GM10847 (cell line): Measurements from ENCODE around the gene CCNY.

Experiments
- POLR2A ChIP-seq: IDR thresholded peaks from 2 replicates; pipeline ENCODE4 v1.6.1; 2011; ENCODE audit not compliant: insufficient read length; ENCODE audit errors: extremely low read depth

CCNY gene

GRCh38 chr10:35487336-35488034 lies 151.2 kb downstream of the CCNY start:
- no peak for TF ChIP-seq POLR2A

- no peak for TF ChIP-seq POLR2A
These were observed 151.9 kb downstream of the CCNY start for GRCh38 chr10:35488228-35488627.

GRCh38 chr10:35492386-35493195 lies 156.3 kb downstream of the CCNY start:
- no peak for TF ChIP-seq POLR2A

- TF ChIP-seq POLR2A, result no peak
These were observed 157.1 kb downstream of the CCNY start for GRCh38 chr10:35493196-35494118.

- no peak for TF ChIP-seq POLR2A
These were observed 159.3 kb downstream of the CCNY start for GRCh38 chr10:35495521-35496119.

- TF ChIP-seq POLR2A, result no peak
These were observed 161.6 kb downstream of the CCNY start for GRCh38 chr10:35497909-35498308.

GRCh38 chr10:35498693-35499092 lies 162.4 kb downstream of the CCNY start:
- no peak for TF ChIP-seq POLR2A

- TF ChIP-seq POLR2A, result no peak
These were observed 165.6 kb downstream of the CCNY start for GRCh38 chr10:35501923-35502322.

GRCh38 chr10:35502692-35503091 lies 166.4 kb downstream of the CCNY start:
- TF ChIP-seq POLR2A, result no peak

GRCh38 chr10:35503578-35503977 lies 167.3 kb downstream of the CCNY start:
- TF ChIP-seq POLR2A, result no peak

GRCh38 chr10:35504132-35504531 lies 167.8 kb downstream of the CCNY start:
- no peak for TF ChIP-seq POLR2A

GRCh38 chr10:35505241-35505873 lies 169.0 kb downstream of the CCNY start:
- TF ChIP-seq POLR2A, result no peak

GRCh38 chr10:35506741-35507140 lies 170.4 kb downstream of the CCNY start:
- TF ChIP-seq POLR2A, result no peak

GRCh38 chr10:35507519-35508109 lies 171.3 kb downstream of the CCNY start:
- TF ChIP-seq POLR2A, result no peak

GRCh38 chr10:35508647-35509046 lies 172.3 kb downstream of the CCNY start:
- no peak for TF ChIP-seq POLR2A

GRCh38 chr10:35510891-35511290 lies 174.6 kb downstream of the CCNY start:
- TF ChIP-seq POLR2A, result no peak
